Nephron (organoid): Measurements from ENCODE around the gene BTBD2.
A peak's percentile ranks its signal among the peaks of the same experiment; 100 is the strongest.

Experiments used
- H3K27ac Mint-ChIP-seq, 3 experiments: 2 replicates each; pipeline ENCODE4 v1.8.0; 2020; ENCODE audit warnings: mixed read lengths in 3 of 3, mild to moderate bottlenecking in 2 of 3, moderate library complexity in 1 of 3
- H3K27me3 Mint-ChIP-seq: 2 replicates; pipeline ENCODE4 v1.8.0; 2021; ENCODE audit warnings: low read depth, mild to moderate bottlenecking, moderate library complexity, mixed read lengths
- H3K36me3 Mint-ChIP-seq: 2 replicates; pipeline ENCODE4 v1.8.0; 2020; ENCODE audit warnings: low read depth, mixed read lengths
- H3K4me1 Mint-ChIP-seq: 2 replicates; pipeline ENCODE4 v1.8.0; 2020; ENCODE audit warnings: mixed read lengths
- H3K4me3 Mint-ChIP-seq, 3 experiments: 2 replicates each; pipeline ENCODE4 v1.8.0; 2020; ENCODE audit warnings: mild to moderate bottlenecking in 3 of 3, mixed read lengths in 3 of 3, moderate library complexity in 2 of 3
- H3K9me3 Mint-ChIP-seq: 2 replicates; pipeline ENCODE4 v1.8.0; 2020; ENCODE audit warnings: mixed read lengths
- TF ChIP-seq, protein P1 (sequence below), 3 experiments: fragments of 200-600 bp; sonication (generic); IDR thresholded peaks; one replicate each; pipeline ENCODE4 v1.5.0; 2021; ENCODE audit warnings: antibody characterized with exemption in 3 of 3; ENCODE audit not compliant: unreplicated experiment in 3 of 3

Gene BTBD2

GRCh38 chr19:2013683-2013961 lies 1.9 kb downstream of the BTBD2 start:
- TF ChIP-seq, protein P1, sequence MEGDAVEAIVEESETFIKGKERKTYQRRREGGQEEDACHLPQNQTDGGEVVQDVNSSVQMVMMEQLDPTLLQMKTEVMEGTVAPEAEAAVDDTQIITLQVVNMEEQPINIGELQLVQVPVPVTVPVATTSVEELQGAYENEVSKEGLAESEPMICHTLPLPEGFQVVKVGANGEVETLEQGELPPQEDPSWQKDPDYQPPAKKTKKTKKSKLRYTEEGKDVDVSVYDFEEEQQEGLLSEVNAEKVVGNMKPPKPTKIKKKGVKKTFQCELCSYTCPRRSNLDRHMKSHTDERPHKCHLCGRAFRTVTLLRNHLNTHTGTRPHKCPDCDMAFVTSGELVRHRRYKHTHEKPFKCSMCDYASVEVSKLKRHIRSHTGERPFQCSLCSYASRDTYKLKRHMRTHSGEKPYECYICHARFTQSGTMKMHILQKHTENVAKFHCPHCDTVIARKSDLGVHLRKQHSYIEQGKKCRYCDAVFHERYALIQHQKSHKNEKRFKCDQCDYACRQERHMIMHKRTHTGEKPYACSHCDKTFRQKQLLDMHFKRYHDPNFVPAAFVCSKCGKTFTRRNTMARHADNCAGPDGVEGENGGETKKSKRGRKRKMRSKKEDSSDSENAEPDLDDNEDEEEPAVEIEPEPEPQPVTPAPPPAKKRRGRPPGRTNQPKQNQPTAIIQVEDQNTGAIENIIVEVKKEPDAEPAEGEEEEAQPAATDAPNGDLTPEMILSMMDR (IDR thresholded peaks at IDR 0.05; ENCODE audit: unreplicated experiment in 3 of 3): no peak
- Mint-ChIP-seq H3K27me3 (no peaks in the 10 kb centered on the region), H3K27ac (no peak overlapping the region), H3K36me3 (peaks cover 25% of the 10 kb centered on the region), H3K4me3 (peak overlapping the region; percentile 57 to 74 (median 63)), H3K9me3 (no peaks in the 10 kb centered on the region), H3K4me1 (no peaks in the 10 kb centered on the region)

- H3K9me3 Mint-ChIP-seq: no peaks in the 10 kb centered on the region
- H3K4me1 Mint-ChIP-seq: no peaks in the 10 kb centered on the region
- peaks cover 26% of the 10 kb centered on the region for H3K36me3 Mint-ChIP-seq
- peak overlapping the region; percentile 74 to 83 (median 81) for H3K4me3 Mint-ChIP-seq
- peak overlapping the region in 1 of 3 experiments; percentile 66 for H3K27ac Mint-ChIP-seq
- TF ChIP-seq, protein P1 (IDR thresholded peaks at IDR 0.05; ENCODE audit: unreplicated experiment in 3 of 3): no peak
- H3K27me3 Mint-ChIP-seq: no peaks in the 10 kb centered on the region
Measured at GRCh38 chr19:2012941-2013682, 2.4 kb downstream of the BTBD2 start.

DNA sequence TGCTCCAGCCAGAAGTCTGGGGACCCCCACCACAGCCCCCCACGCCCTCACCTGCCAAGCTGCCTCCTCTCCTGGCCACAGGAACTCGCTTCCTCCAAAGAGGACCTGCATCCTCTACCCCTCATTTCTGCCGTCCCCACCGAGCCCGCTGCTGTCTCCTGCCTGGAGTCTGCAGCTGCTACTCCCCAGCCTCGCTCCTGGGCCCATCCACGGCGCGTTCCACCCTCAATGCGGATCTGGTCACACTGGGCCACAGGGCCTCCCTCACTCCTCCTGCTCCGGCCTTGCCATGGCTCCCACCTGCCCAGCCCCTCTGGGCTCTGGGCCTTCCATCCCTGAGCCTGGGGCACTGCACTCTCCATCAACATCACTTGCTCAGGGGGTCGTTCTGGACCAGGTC lies 4.3 kb downstream of the BTBD2 start:
- Mint-ChIP-seq H3K4me1 (no peaks in the 10 kb centered on the region), H3K27ac (peak overlapping the region in 1 of 3 experiments; percentile 46), H3K27me3 (no peaks in the 10 kb centered on the region), H3K9me3 (no peaks in the 10 kb centered on the region), H3K36me3 (peaks cover 29% of the 10 kb centered on the region), H3K4me3 (no peak overlapping the region)
- TF ChIP-seq, protein P1 (IDR thresholded peaks at IDR 0.05; ENCODE audit: unreplicated experiment in 3 of 3): no peak

- no peak overlapping the region for H3K4me3 Mint-ChIP-seq
- peaks cover 29% of the 10 kb centered on the region for H3K36me3 Mint-ChIP-seq
- H3K27ac Mint-ChIP-seq: no peak overlapping the region
- no peaks in the 10 kb centered on the region for H3K27me3 Mint-ChIP-seq
- no peaks in the 10 kb centered on the region for H3K4me1 Mint-ChIP-seq
- no peaks in the 10 kb centered on the region for H3K9me3 Mint-ChIP-seq
- TF ChIP-seq, protein P1 (IDR thresholded peaks at IDR 0.05; ENCODE audit: unreplicated experiment in 3 of 3): no peak
Measured at GRCh38 chr19:2010135-2010668, 5.3 kb downstream of the BTBD2 start.

GRCh38 chr19:2003874-2004273 lies 11.6 kb downstream of the BTBD2 start:
- no peaks in the 10 kb centered on the region for H3K27me3 Mint-ChIP-seq
- no peak overlapping the region for H3K4me3 Mint-ChIP-seq
- H3K4me1 Mint-ChIP-seq: no peaks in the 10 kb centered on the region
- H3K27ac Mint-ChIP-seq: peak overlapping the region in 1 of 3 experiments; percentile 27
- H3K9me3 Mint-ChIP-seq: no peaks in the 10 kb centered on the region
- peaks cover 36% of the 10 kb centered on the region for H3K36me3 Mint-ChIP-seq
- TF ChIP-seq, protein P1 (IDR thresholded peaks at IDR 0.05; ENCODE audit: unreplicated experiment in 3 of 3): no peak
